ENCODE data around the gene PAPLN.
"Not testable (repeated sequence)": the region's sequence is repeated elsewhere in the genome, so short reads cannot be mapped to it uniquely, and the experiment has no call there.

PAPLN gene

DNA sequence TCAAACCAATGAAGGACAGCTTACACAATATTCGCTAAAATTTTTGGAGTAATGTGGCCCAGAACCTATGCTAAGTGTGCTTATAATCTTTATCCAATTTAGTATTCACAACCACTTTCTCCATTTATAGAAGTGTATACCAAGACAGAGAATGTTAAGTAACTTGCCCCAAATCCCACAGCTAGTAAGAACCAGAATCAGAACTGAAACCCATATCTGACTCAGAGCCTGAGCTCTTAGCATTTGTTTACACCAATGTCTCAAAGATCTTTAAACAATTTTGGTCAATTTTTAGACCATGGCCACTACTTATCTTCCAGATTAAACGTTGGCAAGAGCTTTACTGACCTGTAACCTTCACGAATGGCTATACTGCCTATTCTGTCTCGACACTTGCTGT, 53.0 kb downstream of the PAPLN start:
- no peak for DNase-seq (ENCODE audit: low read depth)

DNA sequence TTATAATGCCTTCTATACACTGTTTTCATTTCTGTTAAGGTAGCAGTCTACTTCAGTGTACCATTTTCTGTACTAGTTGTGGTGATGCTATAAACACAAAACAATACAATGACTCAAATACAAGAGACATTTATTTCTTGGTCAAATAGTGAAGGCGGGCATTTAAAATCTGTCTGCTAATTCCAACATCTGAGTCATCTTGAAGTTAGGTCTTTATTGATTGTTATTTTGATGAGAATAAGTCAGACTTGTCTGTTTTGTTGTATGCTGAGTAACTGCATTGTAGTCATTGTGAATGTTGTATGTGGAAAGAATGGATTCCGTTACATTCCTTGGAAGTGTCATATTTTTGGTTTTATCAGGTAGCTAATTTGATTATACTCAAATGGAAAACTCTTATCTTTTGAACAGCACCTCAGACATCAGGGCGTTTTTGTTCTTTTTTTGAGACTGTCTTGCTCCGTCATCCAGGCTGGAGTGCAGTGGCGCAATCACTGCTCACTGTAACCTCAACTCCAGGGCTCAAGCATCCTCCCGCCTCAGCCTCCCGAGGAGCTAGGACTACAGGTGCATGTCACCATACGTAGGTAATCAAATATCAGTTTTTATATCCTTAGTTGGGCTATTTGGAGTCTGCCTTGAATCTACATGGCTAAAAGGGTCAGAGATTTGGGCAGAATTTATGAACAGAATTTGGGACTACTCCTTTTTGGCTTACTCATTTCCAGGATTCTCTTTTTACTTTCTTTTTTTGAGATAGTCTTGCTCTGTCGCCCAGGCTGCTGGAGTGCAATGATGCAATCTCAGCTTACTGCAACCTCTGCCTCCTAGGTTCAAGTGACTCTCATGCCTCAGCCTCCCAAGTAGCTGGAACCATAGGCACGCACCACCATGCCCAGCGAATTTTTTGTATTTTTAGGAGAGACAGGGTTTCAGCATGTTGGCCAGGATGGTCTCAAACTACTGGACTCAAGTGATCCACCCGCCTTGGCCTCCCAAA, 56.8 kb downstream of the PAPLN start:
- DNase-seq (ENCODE audit: low read depth), result no peak

DNA sequence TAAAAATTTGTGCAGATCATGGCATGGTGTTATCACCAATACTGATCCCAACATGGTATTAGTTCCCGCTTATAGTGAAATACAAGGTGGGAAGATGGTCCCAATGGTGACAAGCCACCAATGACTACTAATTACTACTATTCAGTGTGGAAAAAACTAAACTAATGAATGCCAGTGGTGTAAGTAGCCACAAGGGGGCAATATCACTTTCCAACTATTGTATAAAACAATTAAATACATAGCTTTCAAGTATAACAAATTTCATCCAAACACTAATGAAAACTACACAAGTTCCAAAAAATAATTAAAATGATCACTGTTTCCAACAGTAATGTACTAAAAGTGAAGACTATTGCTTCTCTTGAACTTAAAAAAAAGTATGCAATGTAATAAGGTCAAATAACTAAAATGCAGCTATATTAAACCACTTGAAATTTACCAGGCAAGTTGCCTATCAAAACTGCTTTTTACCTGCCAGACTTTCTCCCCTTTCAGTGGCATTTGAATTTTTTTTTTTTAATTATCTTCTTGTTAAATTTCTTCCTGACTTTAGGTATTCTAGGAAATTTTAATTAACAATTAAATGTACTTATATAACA, 58.0 kb downstream of the PAPLN start:
- DNase-seq (ENCODE audit: low read depth), result peak; percentile 44

DNA sequence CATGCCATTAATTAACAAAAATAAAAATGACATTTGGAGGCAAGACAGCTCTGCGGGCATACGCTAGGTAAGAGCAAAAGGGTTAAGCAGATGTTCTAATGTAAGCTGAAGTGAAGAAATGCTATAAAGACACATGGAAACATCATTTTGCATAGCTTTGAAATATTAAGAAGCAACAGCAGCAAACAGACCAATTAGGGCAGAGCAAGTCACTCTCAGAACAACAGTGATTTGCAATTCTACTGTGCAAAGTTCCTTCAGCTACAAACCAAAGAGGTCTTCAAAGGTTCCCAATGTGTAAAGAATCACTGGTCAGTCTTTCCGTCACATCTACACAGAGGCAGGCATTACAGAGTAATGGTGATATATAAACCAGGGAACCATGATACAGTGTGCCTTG, 68.2 kb downstream of the PAPLN start:
- DNase-seq (ENCODE audit: low read depth), result no peak

DNA sequence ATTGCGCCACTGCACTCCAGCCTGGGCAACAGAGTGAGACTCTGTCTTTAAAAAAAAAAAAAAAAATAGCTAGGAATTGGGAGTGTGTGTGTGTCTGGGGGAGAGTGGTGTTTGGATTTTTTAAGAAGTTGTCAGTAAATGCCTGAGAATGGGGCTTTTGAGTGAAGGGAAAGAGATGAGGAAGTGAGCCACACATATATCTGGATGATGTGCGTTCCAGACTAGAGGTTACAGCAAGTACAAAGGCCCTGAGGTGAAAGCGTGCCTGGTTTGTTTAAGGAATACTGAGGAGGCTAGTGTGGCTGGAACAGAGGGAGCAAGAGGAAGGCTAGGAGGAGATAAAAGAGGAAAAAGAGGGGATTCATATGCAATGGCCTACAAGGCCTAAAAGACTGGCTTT, 70.0 kb downstream of the PAPLN start:
- DNase-seq (ENCODE audit: low read depth), result no peak

DNA sequence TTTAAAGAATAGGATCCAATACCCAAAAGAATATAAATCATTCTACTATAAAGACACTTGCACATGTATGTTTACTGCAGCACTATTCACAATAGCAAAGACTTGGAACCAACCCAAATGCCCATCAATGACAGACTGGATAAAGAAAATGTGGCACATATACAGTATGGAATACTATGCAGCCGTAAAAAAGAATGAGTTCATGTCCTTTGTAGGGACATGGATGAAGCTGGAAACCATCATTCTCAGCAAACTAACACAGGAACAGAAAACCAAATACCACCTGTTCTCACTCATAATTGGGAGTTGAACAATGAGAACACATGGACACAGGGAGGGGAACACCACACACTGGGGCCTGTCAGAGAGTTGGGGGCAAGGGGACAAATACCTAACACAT, 71.9 kb downstream of the PAPLN start:
- not testable (repeated sequence) for DNase-seq (ENCODE audit: low read depth)

DNA sequence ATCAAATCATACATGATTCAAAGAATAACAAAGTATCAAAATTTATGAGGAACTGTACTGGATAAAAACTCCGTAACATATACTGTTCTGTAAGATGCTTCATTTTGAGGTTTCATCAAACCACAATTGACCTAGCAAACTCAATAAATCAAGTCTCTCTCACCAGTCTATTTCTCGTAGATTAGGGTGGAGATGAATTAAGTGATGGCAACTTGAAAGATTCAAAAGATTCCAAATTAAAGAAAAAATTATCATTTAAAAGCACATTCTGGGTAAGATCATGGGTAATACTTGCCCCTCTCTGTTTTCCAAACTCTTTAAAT, 74.4 kb downstream of the PAPLN start:
- peak; percentile 84 for DNase-seq (ENCODE audit: low read depth)

DNA sequence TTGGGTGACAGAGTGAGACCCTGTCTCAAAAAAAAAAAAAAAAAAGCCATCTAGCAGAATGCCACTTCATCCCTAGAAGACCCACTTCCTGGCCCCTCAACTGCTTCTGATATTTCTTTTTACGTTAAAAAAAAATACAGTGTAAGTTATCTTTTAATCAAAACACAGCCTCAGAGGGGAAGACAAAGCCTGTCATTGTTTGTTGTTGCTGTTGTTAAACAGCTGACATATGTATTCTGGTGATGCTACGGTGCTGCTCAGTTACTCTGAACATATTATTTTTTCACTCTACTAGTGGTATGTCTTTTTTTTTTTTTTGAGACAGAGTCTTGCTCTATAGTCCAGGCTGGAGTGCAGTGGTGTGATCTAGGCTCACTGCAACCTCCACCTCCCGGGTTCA, 75.4 kb downstream of the PAPLN start:
- DNase-seq (ENCODE audit: low read depth), result no peak

DNA sequence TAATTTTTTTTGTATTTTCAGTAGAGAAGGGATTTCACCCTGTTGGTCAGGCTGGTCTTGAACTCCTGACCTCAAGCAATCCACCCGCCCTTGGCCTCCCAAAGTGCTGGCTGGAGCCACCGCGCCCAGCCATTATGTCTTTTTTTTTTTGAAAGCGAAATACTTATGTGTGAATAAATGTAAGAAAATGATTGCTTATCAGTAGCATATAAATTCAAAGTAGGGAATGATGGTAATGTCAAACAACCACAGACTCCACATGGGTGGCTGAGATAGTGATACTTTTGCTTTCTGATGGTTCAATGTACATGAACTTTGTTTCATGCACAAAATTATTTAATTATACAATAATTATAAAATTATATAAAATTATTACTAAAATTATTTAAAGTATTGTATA, 75.8 kb downstream of the PAPLN start:
- DNase-seq (ENCODE audit: low read depth), result no peak

DNA sequence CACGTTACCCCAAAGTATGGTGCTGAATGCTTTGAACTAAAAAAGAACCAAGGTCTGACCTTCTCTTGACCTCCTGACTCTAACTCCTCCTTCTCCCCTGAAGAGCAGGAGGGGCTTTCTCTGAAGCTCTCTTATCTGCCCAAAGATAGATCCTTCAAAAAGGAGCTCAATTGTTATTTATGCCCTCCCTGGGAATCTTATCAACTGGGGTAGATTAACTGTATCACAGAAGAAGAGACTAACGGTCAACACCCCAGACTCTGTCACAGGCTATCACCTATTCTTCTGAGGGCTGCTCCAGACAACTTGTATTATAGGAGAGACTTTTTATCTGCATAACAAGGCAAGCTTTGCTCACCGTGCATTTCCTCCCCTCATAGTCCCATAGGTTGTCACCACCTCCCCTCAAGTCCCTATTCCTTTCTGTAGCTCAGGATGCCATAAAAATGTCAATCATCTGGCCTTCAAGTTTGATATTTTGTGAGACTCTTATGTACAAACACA, 86.6 kb downstream of the PAPLN start:
- DNase-seq (ENCODE audit: low read depth), result peak; percentile 24

All from amniotic epithelial cell (primary cell).